Lower leg skin (tissue), 3 donors: ENCODE data around the gene TMEM151A.

Experiments used
- CTCF ChIP-seq, 3 donors: fragments of 450-650 bp; IDR thresholded peaks; one replicate each; pipeline ENCODE4 v1.5.1; 2016; ENCODE audit warnings: antibody characterized with exemption in 3 of 3, mild to moderate bottlenecking in 3 of 3, moderate library complexity in 2 of 3
- POLR2A ChIP-seq, 2 donors: fragments of 450-650 bp; IDR thresholded peaks; one replicate each; pipeline ENCODE4 v1.6.1; 2016 to 2017; ENCODE audit warnings: antibody characterized with exemption in 2 of 2, mild to moderate bottlenecking in 1 of 2, moderate library complexity in 1 of 2

- no peak for TF ChIP-seq POLR2A (IDR thresholded peaks at IDR 0.05)
- no peak for TF ChIP-seq CTCF (IDR thresholded peaks at IDR 0.05)
Measured at GRCh38 chr11:66335531-66336233, 44.0 kb downstream of the TMEM151A start.
